ENCODE measurements around the gene METTL27. TPM values are rescaled to one million over a fixed set of nuclear protein-coding genes. Genes with fewer than 3 reads are reported as not detected.

The METTL27 gene
- total RNA-seq, 4 donors from 2014 or later = 3.6 to 9.2 (median 9.0) TPM; not detected in 1

DNA sequence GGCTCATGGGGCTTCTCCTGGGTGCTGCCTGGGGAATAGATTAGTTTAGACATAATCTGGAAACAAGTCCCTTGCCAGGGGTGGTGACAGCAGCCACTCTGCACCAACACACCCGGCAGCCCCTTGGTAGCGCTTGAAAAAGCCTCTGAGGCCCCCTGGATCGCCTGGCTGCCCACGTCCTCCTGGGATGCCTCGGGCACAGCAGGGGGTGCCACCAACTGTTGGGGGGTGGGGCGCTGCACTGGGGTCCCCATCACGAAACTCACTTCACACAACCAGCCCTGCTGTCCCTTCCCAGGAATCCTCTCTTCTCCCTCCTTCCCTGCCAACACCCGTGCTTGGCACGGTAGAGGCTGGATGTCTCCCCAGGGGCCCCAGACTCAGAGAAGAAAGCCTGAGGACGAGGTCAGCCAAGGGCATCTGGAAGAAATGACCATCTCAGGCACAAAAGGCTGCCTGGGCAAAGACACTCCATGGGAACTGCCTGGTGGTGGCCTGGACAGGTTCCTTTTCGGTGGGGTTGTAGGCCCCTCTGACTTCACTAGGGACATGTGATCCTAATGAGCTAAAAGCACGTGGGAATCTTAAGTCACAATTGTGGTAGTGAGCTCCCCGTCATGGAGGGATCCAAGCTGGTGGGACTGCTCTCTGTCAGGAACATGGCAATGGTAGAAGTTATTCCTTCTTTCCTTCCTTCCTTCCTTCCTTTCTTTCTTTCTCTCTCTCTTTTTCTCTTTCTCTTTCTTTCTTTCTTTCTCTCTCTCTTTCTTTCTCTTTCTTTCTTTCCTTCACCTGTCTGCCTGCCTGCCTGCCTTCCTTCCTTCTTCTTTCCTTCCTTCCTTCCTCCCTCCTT, 30.0 kb upstream of the METTL27 start:
- 70 to 78% methylated on average over 10 to 13 of the region's 13 CpGs for WGBS, 2 donors
- TF ChIP-seq POLR2A (IDR thresholded peaks at IDR 0.05) (no peak), EP300 (IDR thresholded peaks at IDR 0.05) (no peak)
- TF ChIP-seq, protein P1, sequence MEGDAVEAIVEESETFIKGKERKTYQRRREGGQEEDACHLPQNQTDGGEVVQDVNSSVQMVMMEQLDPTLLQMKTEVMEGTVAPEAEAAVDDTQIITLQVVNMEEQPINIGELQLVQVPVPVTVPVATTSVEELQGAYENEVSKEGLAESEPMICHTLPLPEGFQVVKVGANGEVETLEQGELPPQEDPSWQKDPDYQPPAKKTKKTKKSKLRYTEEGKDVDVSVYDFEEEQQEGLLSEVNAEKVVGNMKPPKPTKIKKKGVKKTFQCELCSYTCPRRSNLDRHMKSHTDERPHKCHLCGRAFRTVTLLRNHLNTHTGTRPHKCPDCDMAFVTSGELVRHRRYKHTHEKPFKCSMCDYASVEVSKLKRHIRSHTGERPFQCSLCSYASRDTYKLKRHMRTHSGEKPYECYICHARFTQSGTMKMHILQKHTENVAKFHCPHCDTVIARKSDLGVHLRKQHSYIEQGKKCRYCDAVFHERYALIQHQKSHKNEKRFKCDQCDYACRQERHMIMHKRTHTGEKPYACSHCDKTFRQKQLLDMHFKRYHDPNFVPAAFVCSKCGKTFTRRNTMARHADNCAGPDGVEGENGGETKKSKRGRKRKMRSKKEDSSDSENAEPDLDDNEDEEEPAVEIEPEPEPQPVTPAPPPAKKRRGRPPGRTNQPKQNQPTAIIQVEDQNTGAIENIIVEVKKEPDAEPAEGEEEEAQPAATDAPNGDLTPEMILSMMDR (IDR thresholded peaks at IDR 0.05) = no peak
- H3K27ac ChIP-seq = no peak overlapping the region
- H3K4me1 ChIP-seq = peaks cover 0 to 39% (median 6%) of the 10 kb centered on the region in 4 donors
- no peaks in the 10 kb centered on the region for H3K9me3 ChIP-seq
- no peaks in the 10 kb centered on the region for H3K36me3 ChIP-seq
- H3K4me3 ChIP-seq = no peak overlapping the region
- no peak for DNase-seq (ENCODE audit: low spot score in 2 of 2)
- no peaks in the 10 kb centered on the region for H3K27me3 ChIP-seq

DNA sequence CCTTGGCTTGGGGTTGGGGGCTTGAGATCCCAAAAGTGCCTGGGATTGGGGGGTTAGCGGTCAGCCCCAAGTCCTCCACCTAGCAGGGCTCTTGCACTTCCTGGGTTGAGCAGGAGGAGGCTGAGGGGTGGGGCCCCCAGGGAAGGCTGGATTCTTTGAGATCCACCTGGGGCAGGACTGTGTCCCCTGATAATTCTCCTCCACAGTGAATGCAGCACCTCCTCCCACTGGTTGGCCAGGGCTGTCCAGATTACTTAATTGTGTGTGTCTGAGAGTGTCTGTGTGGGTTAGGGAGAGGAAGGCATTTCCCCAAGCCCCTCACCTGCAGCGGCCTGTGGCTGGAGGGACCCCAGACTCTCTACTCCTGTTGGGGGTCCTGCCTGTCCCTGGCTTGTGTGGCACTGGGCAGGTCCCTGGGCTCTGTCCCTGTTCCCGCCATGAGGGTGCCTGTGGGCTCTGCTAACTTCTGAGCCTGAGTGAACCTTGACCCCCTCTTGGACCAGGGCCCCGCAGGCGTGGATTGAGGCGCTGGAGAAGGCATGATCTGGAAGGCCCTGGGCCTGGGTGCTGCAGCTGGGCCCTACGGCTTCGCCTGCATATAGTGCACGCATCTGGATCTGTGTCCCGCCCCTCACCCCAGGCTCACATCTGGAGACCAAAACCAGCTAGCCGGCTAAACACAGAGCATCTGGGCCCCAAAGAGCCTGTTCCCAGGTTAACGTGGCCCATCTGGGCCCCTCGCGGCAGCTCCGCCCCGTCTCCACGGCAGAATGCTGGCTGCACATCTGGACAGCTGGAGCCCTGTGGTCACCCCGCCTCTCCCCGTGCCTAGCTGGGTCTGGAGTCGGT, 29.1 kb upstream of the METTL27 start:
- no peaks in the 10 kb centered on the region for H3K36me3 ChIP-seq
- no peaks in the 10 kb centered on the region for H3K27me3 ChIP-seq
- no peak overlapping the region for H3K27ac ChIP-seq
- H3K9me3 ChIP-seq = no peaks in the 10 kb centered on the region
- DNase-seq (ENCODE audit: low spot score in 2 of 2) = no peak
- WGBS, 2 donors = 54 to 61% methylated on average over 16 to 20 of the region's 20 CpGs
- H3K4me3 ChIP-seq = no peak overlapping the region
- H3K4me1 ChIP-seq = peaks cover 0 to 39% (median 6%) of the 10 kb centered on the region in 4 donors
- TF ChIP-seq POLR2A (IDR thresholded peaks at IDR 0.05) = no peak
- no peak for TF ChIP-seq EP300 (IDR thresholded peaks at IDR 0.05)
- TF ChIP-seq, protein P1 (IDR thresholded peaks at IDR 0.05) = no peak

DNA sequence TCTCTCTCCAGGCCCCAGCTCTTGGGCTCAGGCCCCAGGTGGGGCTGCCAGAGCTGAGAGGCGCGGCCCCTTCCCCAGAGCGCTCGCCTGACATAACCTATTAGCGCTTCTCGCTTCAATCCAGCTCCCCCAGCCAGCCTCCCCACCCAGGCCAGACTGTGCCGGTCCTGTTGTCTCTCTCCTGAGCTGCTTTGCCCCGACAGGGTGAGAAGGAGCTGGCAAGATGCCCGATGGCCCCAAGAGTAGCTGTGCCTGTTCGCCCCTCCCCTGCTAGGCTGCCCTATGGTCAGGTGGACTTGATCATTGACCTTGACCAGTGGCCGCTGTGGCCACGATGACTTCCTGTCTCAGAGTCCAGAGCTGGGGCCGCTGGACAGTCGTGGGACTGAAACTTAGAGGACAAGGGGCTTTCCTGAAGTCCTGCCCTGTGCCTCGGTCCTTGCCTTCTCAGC, 27.8 kb upstream of the METTL27 start:
- no peak overlapping the region for H3K4me3 ChIP-seq
- no peak for DNase-seq (ENCODE audit: low spot score in 2 of 2)
- H3K9me3 ChIP-seq = no peaks in the 10 kb centered on the region
- H3K36me3 ChIP-seq = no peaks in the 10 kb centered on the region
- no peak for TF ChIP-seq POLR2A (IDR thresholded peaks at IDR 0.05)
- no peak for TF ChIP-seq EP300 (IDR thresholded peaks at IDR 0.05)
- TF ChIP-seq, protein P1 (IDR thresholded peaks at IDR 0.05) = no peak
- H3K27ac ChIP-seq = peak overlapping the region in 1 of 4 donors; percentile 4
- WGBS, 2 donors = 51 to 63% methylated on average over 14 to 15 of the region's 15 CpGs
- no peaks in the 10 kb centered on the region for H3K27me3 ChIP-seq
- peaks cover 0 to 39% (median 6%) of the 10 kb centered on the region in 4 donors for H3K4me1 ChIP-seq

DNA sequence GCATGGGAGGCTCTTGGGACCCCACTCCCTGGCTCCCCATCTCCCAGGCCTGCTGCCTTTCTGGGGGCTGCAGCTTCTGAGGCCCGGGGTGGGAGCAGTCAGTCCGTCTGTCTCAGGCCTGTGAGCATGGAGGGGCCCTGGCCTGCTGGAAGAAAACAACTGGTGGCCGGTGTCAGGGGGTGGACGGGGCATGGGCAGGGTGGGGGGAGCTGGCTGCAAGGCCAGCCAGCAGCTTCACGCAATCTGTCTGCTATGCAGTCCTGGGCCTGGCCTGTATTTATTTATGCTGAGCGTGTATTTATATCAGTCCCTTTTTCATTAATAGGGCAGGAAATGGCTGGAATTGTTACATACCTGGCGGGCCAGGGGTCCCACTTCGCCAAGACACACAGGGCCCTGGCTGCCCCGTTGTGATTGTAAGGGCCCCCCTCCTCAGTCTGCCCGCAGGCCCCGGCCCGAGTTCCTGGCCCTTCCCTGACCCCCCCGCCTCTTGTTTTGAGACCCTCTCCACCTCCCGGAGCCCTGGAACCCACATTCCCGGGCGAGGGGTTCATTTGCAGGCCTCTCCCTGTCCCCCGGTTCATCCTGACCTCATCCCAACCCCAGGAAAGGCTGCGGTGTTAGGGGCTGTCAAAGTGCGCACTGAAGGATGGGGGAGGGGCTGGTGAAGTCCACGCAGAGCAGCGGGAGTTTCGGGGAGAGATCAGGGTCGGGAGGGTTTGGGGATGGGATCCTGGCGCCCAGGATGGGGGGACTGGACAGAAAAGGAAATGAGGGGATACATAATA, 26.9 kb upstream of the METTL27 start:
- TF ChIP-seq, protein P1 (IDR thresholded peaks at IDR 0.05) = no peak
- TF ChIP-seq POLR2A (IDR thresholded peaks at IDR 0.05) (no peak), EP300 (IDR thresholded peaks at IDR 0.05) (no peak)
- H3K27ac ChIP-seq = peak overlapping the region in 1 of 4 donors; percentile 4
- WGBS, 2 donors = 45 to 57% methylated on average over 22 to 23 of the region's 24 CpGs
- no peak overlapping the region for H3K4me3 ChIP-seq
- H3K27me3 ChIP-seq = no peaks in the 10 kb centered on the region
- H3K9me3 ChIP-seq = no peaks in the 10 kb centered on the region
- peaks cover 0 to 39% (median 6%) of the 10 kb centered on the region in 4 donors for H3K4me1 ChIP-seq
- no peak for DNase-seq (ENCODE audit: low spot score in 2 of 2)
- H3K36me3 ChIP-seq = no peaks in the 10 kb centered on the region
